ENCODE data around the gene ABRACL. TPM values are rescaled to one million over a fixed set of nuclear protein-coding genes. Genes with fewer than 3 reads are reported as not detected.

The ABRACL gene
- total and polyA plus RNA-seq, 2 donors (not counting 3 experiments of a cell fraction or from before 2014, with no cell fraction given): 54.4 to 87.4 TPM

DNA sequence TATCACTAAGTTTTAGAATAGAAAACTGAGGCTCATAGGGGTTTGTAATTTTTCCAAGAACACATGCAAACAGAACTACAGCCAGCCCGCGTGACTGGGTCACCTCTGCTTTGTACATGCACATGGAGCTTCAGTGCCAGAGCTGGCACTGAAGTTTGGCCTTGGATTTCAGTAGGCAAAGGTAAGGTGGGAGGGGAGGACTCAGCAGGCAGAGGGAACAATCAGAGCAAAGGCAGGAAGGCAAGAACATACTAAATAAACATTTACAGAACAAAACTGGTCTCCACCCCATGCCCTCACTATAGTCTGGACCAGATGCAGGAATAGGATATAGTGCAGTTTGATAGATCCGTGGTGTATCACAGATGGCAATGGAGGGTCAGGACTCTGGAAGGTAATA, 13.6 kb upstream of the ABRACL start:
- BruUV-seq (replicated peaks): no TSS peak
- dilution Hi-C loops (cut with MboI; ENCODE audit: extremely low pct_ligation_motif_present, low sequenced_read_pairs): no loop called here
- Histone ChIP-seq H3K27me3 (ENCODE audit: control insufficient read depth in 2 of 2, insufficient read depth in 2 of 2, low read length in 2 of 2) (peaks cover 0 to 2% of the 10 kb centered on the region in 2 experiments), H3K27ac (ENCODE audit: insufficient read depth, low read depth, low read length) (no peak overlapping the region), H3K9me3 (replicated peaks; ENCODE audit: control insufficient read depth, insufficient read depth, low read length) (no peaks in the 10 kb centered on the region), H3K9ac (replicated peaks; ENCODE audit: extremely low read depth, insufficient read depth, low read length) (no peak overlapping the region), H4K20me1 (replicated peaks; ENCODE audit: control insufficient read depth, extremely low read depth, insufficient read depth, low read length) (no peaks in the 10 kb centered on the region), H3K9me1 (replicated peaks; ENCODE audit: control insufficient read depth, extremely low read depth, insufficient read depth, low read length) (no peaks in the 10 kb centered on the region), H3K36me3 (ENCODE audit: control insufficient read depth in 2 of 2, extremely low read depth in 1 of 2, insufficient read depth in 2 of 2, low read length in 2 of 2) (no peaks in the 10 kb centered on the region), H2AFZ (ENCODE audit: low read depth, low read length) (no peak overlapping the region), H3K4me3 (replicated peaks in 1 of 3; ENCODE audit: insufficient read depth in 1 of 3, low read depth in 1 of 3, low read length in 3 of 3) (no peak overlapping the region), H3K79me2 (ENCODE audit: control insufficient read depth, insufficient read depth, low read length) (no peaks in the 10 kb centered on the region), H3K4me1 (ENCODE audit: control insufficient read depth, extremely low read depth, insufficient read depth, low read length) (no peaks in the 10 kb centered on the region), H3K4me2 (ENCODE audit: insufficient read depth, low read length) (no peak overlapping the region)
- CTCF ChIA-PET: no interaction called here
- DNase-seq (ENCODE audit: low read depth, low spot score) (no peak), FAIRE-seq (no peak)
- no peak for TF ChIP-seq FOS (IDR thresholded peaks at IDR 0.05; ENCODE audit: borderline replicate concordance, insufficient read depth, low read length)
- no peak for TF ChIP-seq POLR2AphosphoS5 (IDR thresholded peaks at IDR 0.05; ENCODE audit: insufficient read depth, low read depth, low read length)
- TF ChIP-seq GATA2 (IDR thresholded peaks at IDR 0.05; ENCODE audit: insufficient read depth, insufficient read length, low read depth, low read length): no peak
- no peak for TF ChIP-seq POLR2A (IDR thresholded peaks at IDR 0.05; ENCODE audit: low read depth, low read length)
- no peak for TF ChIP-seq JUN (IDR thresholded peaks at IDR 0.05; ENCODE audit: borderline replicate concordance, insufficient read depth, insufficient read length, low read depth)
- TF ChIP-seq CTCF (IDR thresholded peaks at IDR 0.05; ENCODE audit: extremely low read depth in 1 of 2, insufficient read depth in 1 of 2, low read depth in 1 of 2, low read length in 2 of 2): no peak
- TF ChIP-seq, protein P1, sequence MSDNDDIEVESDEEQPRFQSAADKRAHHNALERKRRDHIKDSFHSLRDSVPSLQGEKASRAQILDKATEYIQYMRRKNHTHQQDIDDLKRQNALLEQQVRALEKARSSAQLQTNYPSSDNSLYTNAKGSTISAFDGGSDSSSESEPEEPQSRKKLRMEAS (IDR thresholded peaks at IDR 0.05; ENCODE audit: insufficient read depth, insufficient read length): no peak
- no peak for TF ChIP-seq MYC (IDR thresholded peaks at IDR 0.05; ENCODE audit: low read depth, low read length)
- TF ChIP-seq EZH2 (IDR thresholded peaks at IDR 0.05; ENCODE audit: borderline replicate concordance, low read depth, low read length, severe bottlenecking): no peak
- POLR2A ChIA-PET: no interaction called here
- intact Hi-C loops (cut with micrococcal nuclease): no loop called here
